Transverse colon (tissue), 4 donors: ENCODE data around the gene RASL10A. TPM values are rescaled to one million over a fixed set of nuclear protein-coding genes. Genes with fewer than 3 reads are reported as not detected.

Experiments used
- DNase-seq: peaks from one replicate; pipeline ENCODE4 v3.0.0-alpha.2; 2019
- H3K27ac ChIP-seq, 4 donors: fragments of 200-600 bp; sonication (generic); 2 replicates each; pipeline ENCODE4 v1.5.1; 2016 to 2018; ENCODE audit warnings: inconsistent platforms in 4 of 4
- H3K27me3 ChIP-seq: fragments of 200-600 bp; sonication (generic); 2 replicates; pipeline ENCODE4 v1.5.1; 2017; ENCODE audit warnings: inconsistent platforms
- H3K36me3 ChIP-seq, 4 donors: fragments of 200-600 bp; sonication (generic); 2 replicates each; pipeline ENCODE4 v1.5.1; 2017 to 2019; ENCODE audit warnings: inconsistent platforms in 4 of 4
- H3K4me1 ChIP-seq, 4 donors: fragments of 200-600 bp; sonication (generic); 2 replicates each; pipeline ENCODE4 v1.5.1; 2017 to 2020; ENCODE audit warnings: inconsistent platforms in 4 of 4
- H3K4me3 ChIP-seq, 4 donors: fragments of 200-600 bp; sonication (generic); 1 replicate in 1 of 4; 2 replicates in 3 of 4; pipeline versions ENCODE4 v1.5.1 to v1.6.1; 2017 to 2019; ENCODE audit warnings: inconsistent platforms in 4 of 4
- H3K9me3 ChIP-seq, 2 donors: fragments of 200-600 bp; sonication (generic); 2 replicates each; pipeline ENCODE4 v1.5.1; 2017 to 2019; ENCODE audit warnings: inconsistent platforms in 2 of 2
- EP300 ChIP-seq: sonication (generic); formaldehyde crosslinking; IDR thresholded peaks from one replicate; pipeline ENCODE4 v1.6.1; 2017; ENCODE audit warnings: antibody characterized with exemption, low read depth
- POLR2A ChIP-seq: fragments of 450-650 bp; IDR thresholded peaks from one replicate; pipeline ENCODE4 v1.6.1; 2016; ENCODE audit warnings: antibody characterized with exemption, mild to moderate bottlenecking, moderate library complexity
- POLR2AphosphoS5 ChIP-seq, 3 donors: sonication (generic); formaldehyde crosslinking; IDR thresholded peaks; one replicate each; pipeline ENCODE4 v1.6.1; 2016; ENCODE audit warnings: antibody characterized with exemption in 3 of 3
- WGBS, 2 donors: methylation state at CpG; one replicate each; pipeline ENCODE4 v1.1.5; 2018; ENCODE audit warnings: low coverage in 1 of 2; 5-methylcytosine and 5-hydroxymethylcytosine counted together
- in situ Hi-C, 4 donors: fragments of 200-750 bp; cut with MboI; loops; one replicate each; pipeline versions ENCODE4 v1.15.0 to v1.15.1; 2017; ENCODE audit warnings: low sequenced_read_pairs in 3 of 4, low pct_ligation_motif_present in 1 of 4, low pct_unique_long_range_greater_than_20kb in 1 of 4
- intact Hi-C: fragments of 100-400 bp; cut with DNase I; formaldehyde crosslinking; loops from one replicate; pipeline ENCODE4 v1.15.1; 2023; ENCODE audit warnings: low total_unique reads
- total RNA-seq, 4 donors: library from RNA; depleted of rRNA; stranded (reverse); fragments of >200 nt; gene quantifications; one replicate each; pipeline ENCODE4 v1.1.0, GENCODE V29; 2016
- TF ChIP-seq, protein P1 (sequence below), 5 experiments: fragments of 200-600 bp in 3 of 5; fragments of 450-650 bp in 2 of 5; sonication (generic) in 3 of 5; IDR thresholded peaks; 1 replicate in 2 of 5; 2 replicates in 3 of 5; pipeline ENCODE4 v1.5.1; 2016 to 2017; ENCODE audit warnings: antibody characterized with exemption in 5 of 5, inconsistent platforms in 3 of 5, mild to moderate bottlenecking in 2 of 5, moderate library complexity in 1 of 5

RASL10A gene
- total RNA-seq, 4 donors from 2014 or later: 1.2 to 5.0 (median 2.4) TPM; not detected in 1

DNA sequence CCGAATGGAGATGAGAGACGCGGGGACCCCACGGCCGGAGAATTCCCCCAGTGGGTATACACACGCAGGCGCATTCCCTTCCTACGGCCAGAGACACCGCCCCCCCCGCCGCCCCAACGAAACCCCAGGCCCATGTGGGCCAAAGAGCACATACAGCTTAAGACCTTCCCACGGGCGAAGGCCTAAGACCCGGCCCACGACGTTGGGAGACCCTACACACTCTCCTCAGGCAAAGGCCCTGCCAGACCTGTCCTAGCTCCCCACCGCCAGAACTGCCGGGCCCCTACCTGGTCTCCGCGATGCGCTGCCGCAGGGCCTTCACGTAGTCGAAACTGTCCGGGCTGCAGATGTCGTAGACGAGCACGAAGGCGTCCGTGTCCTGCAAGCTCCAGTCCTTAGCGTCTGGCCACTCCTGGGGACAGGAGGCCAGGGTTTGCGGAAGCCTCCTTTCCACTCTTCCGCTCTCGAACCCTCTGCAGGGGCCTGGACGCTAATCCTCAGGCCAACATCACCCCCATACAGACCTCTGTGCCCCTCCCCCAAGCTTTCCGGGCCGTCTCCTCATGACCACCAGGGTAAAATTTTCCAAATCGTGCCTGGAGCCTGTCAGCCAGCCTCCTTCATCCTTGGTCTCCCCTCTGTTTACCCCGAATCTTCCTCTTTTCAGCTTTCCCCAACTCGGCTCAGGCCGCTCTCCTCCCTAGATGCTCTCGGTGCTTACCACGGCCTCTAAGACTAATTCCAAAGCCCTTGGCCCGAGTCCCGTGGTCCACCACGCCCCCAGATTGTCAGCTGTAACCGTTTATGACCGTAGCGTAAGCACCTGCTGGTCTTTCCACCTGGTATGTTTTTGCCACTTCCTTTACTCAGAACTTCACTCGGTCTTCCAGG, 1.7 kb downstream of the RASL10A start:
- H3K27me3 ChIP-seq: peaks cover 42% of the 10 kb centered on the region
- no peaks in the 10 kb centered on the region for H3K36me3 ChIP-seq
- TF ChIP-seq, protein P1, sequence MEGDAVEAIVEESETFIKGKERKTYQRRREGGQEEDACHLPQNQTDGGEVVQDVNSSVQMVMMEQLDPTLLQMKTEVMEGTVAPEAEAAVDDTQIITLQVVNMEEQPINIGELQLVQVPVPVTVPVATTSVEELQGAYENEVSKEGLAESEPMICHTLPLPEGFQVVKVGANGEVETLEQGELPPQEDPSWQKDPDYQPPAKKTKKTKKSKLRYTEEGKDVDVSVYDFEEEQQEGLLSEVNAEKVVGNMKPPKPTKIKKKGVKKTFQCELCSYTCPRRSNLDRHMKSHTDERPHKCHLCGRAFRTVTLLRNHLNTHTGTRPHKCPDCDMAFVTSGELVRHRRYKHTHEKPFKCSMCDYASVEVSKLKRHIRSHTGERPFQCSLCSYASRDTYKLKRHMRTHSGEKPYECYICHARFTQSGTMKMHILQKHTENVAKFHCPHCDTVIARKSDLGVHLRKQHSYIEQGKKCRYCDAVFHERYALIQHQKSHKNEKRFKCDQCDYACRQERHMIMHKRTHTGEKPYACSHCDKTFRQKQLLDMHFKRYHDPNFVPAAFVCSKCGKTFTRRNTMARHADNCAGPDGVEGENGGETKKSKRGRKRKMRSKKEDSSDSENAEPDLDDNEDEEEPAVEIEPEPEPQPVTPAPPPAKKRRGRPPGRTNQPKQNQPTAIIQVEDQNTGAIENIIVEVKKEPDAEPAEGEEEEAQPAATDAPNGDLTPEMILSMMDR (IDR thresholded peaks at IDR 0.05): no peak
- TF ChIP-seq POLR2AphosphoS5 (IDR thresholded peaks at IDR 0.05): peak in 1 of 3 donors; percentile 40
- TF ChIP-seq EP300: no peak
- no peak for TF ChIP-seq POLR2A
- H3K4me1 ChIP-seq: peaks cover 48 to 72% (median 61%) of the 10 kb centered on the region in 4 donors
- H3K9me3 ChIP-seq: no peaks in the 10 kb centered on the region
- WGBS, 2 donors: 2 to 19% methylated on average over 9 to 44 of the region's 51 CpGs
- in situ Hi-C loops: no loop called here
- peak; percentile 83 for DNase-seq
- H3K27ac ChIP-seq: no peak overlapping the region
- H3K4me3 ChIP-seq: no peak overlapping the region
- intact Hi-C loops: no loop called here

GRCh38 chr22:29313126-29313575, 2.3 kb downstream of the RASL10A start:
- intact Hi-C loops (no loop called here), in situ Hi-C loops (no loop called here)
- TF ChIP-seq POLR2AphosphoS5 (IDR thresholded peaks at IDR 0.05): peak in 1 of 3 donors; percentile 45
- TF ChIP-seq, protein P1 (IDR thresholded peaks at IDR 0.05): peak; percentile 65 to 88 (median 79)
- TF ChIP-seq EP300: no peak
- Histone ChIP-seq H3K36me3 (no peaks in the 10 kb centered on the region), H3K4me3 (no peak overlapping the region), H3K9me3 (no peaks in the 10 kb centered on the region), H3K4me1 (peaks cover 54 to 79% (median 67%) of the 10 kb centered on the region in 4 donors), H3K27me3 (peaks cover 42% of the 10 kb centered on the region), H3K27ac (no peak overlapping the region)
- DNase-seq: peak; percentile 48
- 28% methylated on average over 12 of the region's 44 CpGs; no CpG with 5 or more reads in 1 of the 2 donors for WGBS, 2 donors

GRCh38 chr22:29312218-29313125, 3.0 kb downstream of the RASL10A start:
- no peak overlapping the region for H3K4me3 ChIP-seq
- in situ Hi-C loops (no loop called here), intact Hi-C loops (no loop called here)
- peaks cover 42% of the 10 kb centered on the region for H3K27me3 ChIP-seq
- H3K27ac ChIP-seq: peak overlapping the region in 2 of 4 donors; percentile 85 to 96
- no peak for DNase-seq
- H3K4me1 ChIP-seq: peaks cover 61 to 86% (median 74%) of the 10 kb centered on the region in 4 donors
- TF ChIP-seq, protein P1 (IDR thresholded peaks at IDR 0.05): no peak
- TF ChIP-seq POLR2A (no peak), POLR2AphosphoS5 (IDR thresholded peaks at IDR 0.05) (no peak), EP300 (no peak)
- no peaks in the 10 kb centered on the region for H3K36me3 ChIP-seq
- 84% methylated on average over 25 of the region's 25 CpGs; no CpG with 5 or more reads in 1 of the 2 donors for WGBS, 2 donors
- no peaks in the 10 kb centered on the region for H3K9me3 ChIP-seq
